Stimulated activated CD8-positive, alpha-beta memory T cell treated with anti-CD3 and anti-CD28 coated beads, Interleukin-15, amount 100 ng/mL, for 4 hours (primary cell): ENCODE measurements around the gene KRTAP4-8.
"Not testable (repeated sequence)": the region's sequence is repeated elsewhere in the genome, so short reads cannot be mapped to it uniquely, and the experiment has no call there.

Experiments used
- DNase-seq, 2 donors: peaks; one replicate each; pipeline ENCODE4 v3.0.0-alpha.2; 2020; ENCODE audit warnings: low read depth in 2 of 2

KRTAP4-8 gene

GRCh38 chr17:41065016-41065689, 32.8 kb downstream of the KRTAP4-8 start:
- DNase-seq, result not testable (repeated sequence)

- DNase-seq, result no peak
These were observed 33.6 kb downstream of the KRTAP4-8 start for GRCh38 chr17:41064301-41064700.

- DNase-seq, result no peak
These were observed 34.5 kb downstream of the KRTAP4-8 start for GRCh38 chr17:41063449-41063848.

- DNase-seq, result no peak
These were observed 36.0 kb downstream of the KRTAP4-8 start for GRCh38 chr17:41061964-41062363.

- DNase-seq, result no peak
These were observed 37.8 kb downstream of the KRTAP4-8 start, which contains the start of gene KRTAP2-3 for GRCh38 chr17:41060052-41060604. TSS of gene KRTAP2-3 (minus strand) at chr17:41060114. CDS start at chr17:41060050, 64 bp downstream.

GRCh38 chr17:41059276-41060051, 38.5 kb downstream of the KRTAP4-8 start:
- DNase-seq, result not testable (repeated sequence)

GRCh38 chr17:41058741-41059140, 39.2 kb downstream of the KRTAP4-8 start:
- no peak for DNase-seq

- DNase-seq, result no peak
These were observed 40.4 kb downstream of the KRTAP4-8 start for GRCh38 chr17:41057547-41057946.

GRCh38 chr17:41055130-41055529, 42.8 kb downstream of the KRTAP4-8 start, which contains the start of gene KRTAP2-2:
TSS of gene KRTAP2-2 (minus strand) at chr17:41055230. CDS start at chr17:41055211, 19 bp downstream.
- DNase-seq, result not testable (repeated sequence)

- DNase-seq, result not testable (repeated sequence)
These were observed 43.4 kb downstream of the KRTAP4-8 start for GRCh38 chr17:41054556-41054955.

- DNase-seq, result no peak
These were observed 43.9 kb downstream of the KRTAP4-8 start for GRCh38 chr17:41054025-41054424.

GRCh38 chr17:41052566-41052965, 45.4 kb downstream of the KRTAP4-8 start:
- no peak for DNase-seq

- DNase-seq, result no peak
These were observed 48.8 kb downstream of the KRTAP4-8 start for GRCh38 chr17:41049110-41049509.

- DNase-seq, result no peak
These were observed 49.5 kb downstream of the KRTAP4-8 start for GRCh38 chr17:41048441-41048840.
